Measurements from ENCODE around the gene ARGLU1. TPM values are rescaled to one million over a fixed set of nuclear protein-coding genes. Genes with fewer than 3 reads are reported as not detected.
A peak's percentile ranks its signal among the peaks of the same experiment; 100 is the strongest.

Gene ARGLU1
- total RNA-seq, 1 experiment from 2014 or later = 63.4 TPM

GRCh38 chr13:106565127-106565775 lies 2.7 kb downstream of the ARGLU1 start:
- no peaks in the 10 kb centered on the region for H3K9me3 ChIP-seq
- DNase-seq = no peak
- H3K4me3 ChIP-seq = peak overlapping the region; percentile 4; the same call in 1 of the 2 replicates
- H3K36me3 ChIP-seq = peaks cover 7% of the 10 kb centered on the region
- no peaks in the 10 kb centered on the region for H3K27me3 ChIP-seq

- Histone ChIP-seq H3K4me3 (no peak overlapping the region), H3K9me3 (no peaks in the 10 kb centered on the region), H3K27me3 (no peaks in the 10 kb centered on the region), H3K36me3 (peaks cover 26% of the 10 kb centered on the region)
- DNase-seq = no peak
These were observed 5.6 kb downstream of the ARGLU1 start for GRCh38 chr13:106562301-106562700.

- no peak overlapping the region for H3K4me3 ChIP-seq
- no peak for DNase-seq
- H3K36me3 ChIP-seq = peaks cover 33% of the 10 kb centered on the region
- no peaks in the 10 kb centered on the region for H3K9me3 ChIP-seq
- no peaks in the 10 kb centered on the region for H3K27me3 ChIP-seq
These were observed 6.3 kb downstream of the ARGLU1 start for GRCh38 chr13:106561551-106562170.

GRCh38 chr13:106560821-106561220 lies 7.1 kb downstream of the ARGLU1 start:
- H3K4me3 ChIP-seq = no peak overlapping the region
- peaks cover 41% of the 10 kb centered on the region for H3K36me3 ChIP-seq
- no peaks in the 10 kb centered on the region for H3K9me3 ChIP-seq
- no peaks in the 10 kb centered on the region for H3K27me3 ChIP-seq
- no peak for DNase-seq

- Histone ChIP-seq H3K27me3 (no peaks in the 10 kb centered on the region), H3K9me3 (no peaks in the 10 kb centered on the region), H3K4me3 (no peak overlapping the region), H3K36me3 (peaks cover 61% of the 10 kb centered on the region)
- DNase-seq = no peak
These were observed 9.4 kb downstream of the ARGLU1 start for GRCh38 chr13:106558527-106558926.

GRCh38 chr13:106555631-106556328 lies 12.2 kb downstream of the ARGLU1 start:
- Histone ChIP-seq H3K27me3 (no peaks in the 10 kb centered on the region), H3K4me3 (no peak overlapping the region), H3K36me3 (peaks cover 87% of the 10 kb centered on the region), H3K9me3 (no peaks in the 10 kb centered on the region)
- no peak for DNase-seq

- Histone ChIP-seq H3K4me3 (no peak overlapping the region), H3K36me3 (peaks cover 93% of the 10 kb centered on the region), H3K9me3 (no peaks in the 10 kb centered on the region), H3K27me3 (no peaks in the 10 kb centered on the region)
- no peak for DNase-seq
These were observed 16.2 kb downstream of the ARGLU1 start for GRCh38 chr13:106551751-106552150.

GRCh38 chr13:106551350-106551749 lies 16.6 kb downstream of the ARGLU1 start:
- DNase-seq = no peak
- H3K27me3 ChIP-seq = no peaks in the 10 kb centered on the region
- no peak overlapping the region for H3K4me3 ChIP-seq
- peaks cover 92% of the 10 kb centered on the region for H3K36me3 ChIP-seq
- H3K9me3 ChIP-seq = no peaks in the 10 kb centered on the region

GRCh38 chr13:106550570-106551135 lies 17.3 kb downstream of the ARGLU1 start:
- Histone ChIP-seq H3K27me3 (no peaks in the 10 kb centered on the region), H3K9me3 (no peaks in the 10 kb centered on the region), H3K4me3 (no peak overlapping the region), H3K36me3 (peaks cover 90% of the 10 kb centered on the region)
- no peak for DNase-seq

GRCh38 chr13:106548064-106548696 lies 19.8 kb downstream of the ARGLU1 start:
- DNase-seq = no peak
- Histone ChIP-seq H3K36me3 (peaks cover 83% of the 10 kb centered on the region), H3K9me3 (no peaks in the 10 kb centered on the region)

GRCh38 chr13:106541826-106542225 lies 26.1 kb downstream of the ARGLU1 start:
- H3K27me3 ChIP-seq = no peaks in the 10 kb centered on the region
- H3K4me3 ChIP-seq = no peak overlapping the region
- peaks cover 47% of the 10 kb centered on the region for H3K36me3 ChIP-seq
- no peak for DNase-seq
- H3K9me3 ChIP-seq = no peaks in the 10 kb centered on the region

More at GRCh38 chr13:106548064-106548696, 19.8 kb downstream of the ARGLU1 start:
- Histone ChIP-seq H3K27me3 (no peaks in the 10 kb centered on the region), H3K4me3 (no peak overlapping the region)

- no peaks in the 10 kb centered on the region for H3K27me3 ChIP-seq
- peaks cover 38% of the 10 kb centered on the region for H3K36me3 ChIP-seq
- no peaks in the 10 kb centered on the region for H3K9me3 ChIP-seq
- DNase-seq = no peak
- no peak overlapping the region for H3K4me3 ChIP-seq
These were observed 27.3 kb downstream of the ARGLU1 start for GRCh38 chr13:106540613-106541012.

GRCh38 chr13:106537521-106537920 lies 30.4 kb downstream of the ARGLU1 start:
- Histone ChIP-seq H3K9me3 (no peaks in the 10 kb centered on the region), H3K4me3 (no peak overlapping the region), H3K27me3 (no peaks in the 10 kb centered on the region), H3K36me3 (peaks cover 14% of the 10 kb centered on the region)
- no peak for DNase-seq

- peak overlapping the region; percentile 61 for H3K4me3 ChIP-seq
- H3K36me3 ChIP-seq = peaks cover 8% of the 10 kb centered on the region
- no peaks in the 10 kb centered on the region for H3K9me3 ChIP-seq
- H3K27me3 ChIP-seq = no peaks in the 10 kb centered on the region
- DNase-seq = peak; percentile 75
These were observed 31.5 kb downstream of the ARGLU1 start for GRCh38 chr13:106536244-106537034.

GRCh38 chr13:106535552-106536243 lies 32.2 kb downstream of the ARGLU1 start, which contains the start of gene EFNB2:
EFNB2 (minus strand) TSS chr13:106535662; CDS start chr13:106534964, 698 bp downstream.
- Histone ChIP-seq H3K36me3 (peaks cover 3% of the 10 kb centered on the region), H3K4me3 (peak within 1 kb of the TSS; percentile 61), H3K27me3 (no peaks in the 10 kb centered on the region), H3K9me3 (no peaks in the 10 kb centered on the region)
- DNase-seq = peak; percentile 87

Measured in MG63 (cell line).